ENCODE data around the gene DOCK1.

DOCK1 gene

DNA sequence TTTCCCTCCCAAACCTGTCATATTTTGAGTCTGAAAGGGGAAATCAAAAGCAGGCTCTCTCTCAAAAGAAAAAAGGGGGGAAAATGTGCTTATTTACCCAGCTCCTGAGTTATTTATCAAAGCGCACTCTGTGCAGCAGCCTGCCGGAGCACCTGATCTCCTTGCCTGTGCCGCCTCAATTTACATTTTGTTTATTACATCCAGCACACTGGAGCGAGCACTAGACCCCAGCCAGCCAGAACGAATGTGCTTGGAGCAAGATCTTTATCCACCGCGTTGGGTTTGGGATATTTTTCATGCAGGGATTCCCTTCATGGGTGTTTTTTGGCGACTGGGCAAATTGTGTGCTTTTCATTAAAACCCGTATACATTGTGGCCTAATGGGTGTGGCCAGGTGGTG is 453.1 kb downstream of the DOCK1 start:
- WGBS, 2 donors (ENCODE audit: extremely low coverage in 2 of 2, insufficient read length in 2 of 2, insufficient replicate concordance in 1 of 2): no CpG with 5 or more reads among the region's 9 CpGs
- no peak overlapping the region for H3K27ac ChIP-seq (replicated peaks; ENCODE audit: low read length)
- no peak for DNase-seq (ENCODE audit: low spot score)
- H2AFZ ChIP-seq (ENCODE audit: low read length): no peak overlapping the region
- H3K4me3 ChIP-seq (ENCODE audit: low read length in 2 of 2): no peak overlapping the region
- H3K18ac ChIP-seq (ENCODE audit: low read length): no peak overlapping the region
- H3K9me3 ChIP-seq (replicated peaks in 1 of 2; ENCODE audit: control insufficient read depth in 2 of 2, insufficient read depth in 1 of 2, low read depth in 1 of 2, low read length in 2 of 2): no peaks in the 10 kb centered on the region
- H3K9ac ChIP-seq (ENCODE audit: low read depth, low read length, poor library complexity): no peak overlapping the region
- H3K4ac ChIP-seq (ENCODE audit: low read length): no peak overlapping the region
- H4K8ac ChIP-seq (ENCODE audit: low read depth, low read length): no peak overlapping the region
- H2BK5ac ChIP-seq (ENCODE audit: low read length): no peak overlapping the region
- no peak overlapping the region for H3K14ac ChIP-seq (ENCODE audit: low read length)
- H3K4me1 ChIP-seq (ENCODE audit: control insufficient read depth in 2 of 2, insufficient read depth in 1 of 2, low read depth in 1 of 2, low read length in 2 of 2): no peaks in the 10 kb centered on the region
- H4K91ac ChIP-seq (ENCODE audit: low read depth, low read length, poor library complexity): no peak overlapping the region
- H3K36me3 ChIP-seq (replicated peaks in 1 of 2; ENCODE audit: control insufficient read depth in 2 of 2, insufficient read depth in 2 of 2, low read length in 2 of 2): peaks cover 3 to 9% of the 10 kb centered on the region in 2 donors
- H3K4me2 ChIP-seq (ENCODE audit: insufficient read depth, low read length, poor library complexity, severe bottlenecking): no peak overlapping the region
- no peaks in the 10 kb centered on the region for H3K79me1 ChIP-seq (ENCODE audit: low read depth, low read length)
- H3K27me3 ChIP-seq (ENCODE audit: control insufficient read depth in 3 of 3, insufficient read depth in 3 of 3, low read depth in 1 of 3, low read length in 3 of 3): no peaks in the 10 kb centered on the region
- H2AK5ac ChIP-seq (ENCODE audit: low read depth, low read length): no peak overlapping the region
- no peak overlapping the region for H2BK12ac ChIP-seq (ENCODE audit: low read length)
- H2BK15ac ChIP-seq (ENCODE audit: low read length): no peak overlapping the region
- no peak overlapping the region for H2BK120ac ChIP-seq (ENCODE audit: low read depth, low read length)
- H3K23ac ChIP-seq (ENCODE audit: low read depth, low read length, poor library complexity): no peak overlapping the region

DNA sequence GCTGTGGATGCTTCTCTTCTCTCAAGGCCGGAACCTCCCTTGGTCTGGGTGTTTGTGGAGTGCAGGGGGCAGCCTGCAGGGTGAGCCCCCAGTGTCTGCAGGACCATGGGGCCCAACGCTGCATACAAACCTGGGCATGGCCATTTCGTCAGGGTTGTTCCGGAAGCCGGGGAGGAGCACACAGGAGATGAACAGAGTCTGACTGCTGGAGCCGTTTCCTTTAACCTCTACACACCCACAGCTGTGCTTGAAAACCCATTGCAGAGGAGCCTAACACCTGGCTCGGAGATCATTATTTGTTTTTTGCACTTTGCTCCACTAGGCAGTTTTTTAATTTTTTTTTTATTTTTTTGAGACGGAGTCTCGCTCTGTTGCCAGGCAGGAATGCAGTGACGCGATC is 458.8 kb downstream of the DOCK1 start:
- Histone ChIP-seq H4K8ac (ENCODE audit: low read depth, low read length) (no peak overlapping the region), H3K9ac (ENCODE audit: low read depth, low read length, poor library complexity) (no peak overlapping the region), H3K4me1 (ENCODE audit: control insufficient read depth in 2 of 2, insufficient read depth in 1 of 2, low read depth in 1 of 2, low read length in 2 of 2) (peaks cover 0 to 3% of the 10 kb centered on the region in 2 donors), H2BK12ac (ENCODE audit: low read length) (no peak overlapping the region), H3K4ac (ENCODE audit: low read length) (no peak overlapping the region), H2BK5ac (ENCODE audit: low read length) (no peak overlapping the region), H3K79me1 (ENCODE audit: low read depth, low read length) (no peaks in the 10 kb centered on the region), H2BK15ac (ENCODE audit: low read length) (no peak overlapping the region), H3K4me3 (ENCODE audit: low read length in 2 of 2) (no peak overlapping the region), H2AK5ac (ENCODE audit: low read depth, low read length) (no peak overlapping the region), H3K27me3 (ENCODE audit: control insufficient read depth in 3 of 3, insufficient read depth in 3 of 3, low read depth in 1 of 3, low read length in 3 of 3) (no peaks in the 10 kb centered on the region), H3K23ac (ENCODE audit: low read depth, low read length, poor library complexity) (no peak overlapping the region), H2AFZ (ENCODE audit: low read length) (no peak overlapping the region), H2BK120ac (ENCODE audit: low read depth, low read length) (no peak overlapping the region), H3K9me3 (replicated peaks in 1 of 2; ENCODE audit: control insufficient read depth in 2 of 2, insufficient read depth in 1 of 2, low read depth in 1 of 2, low read length in 2 of 2) (no peaks in the 10 kb centered on the region), H3K4me2 (ENCODE audit: insufficient read depth, low read length, poor library complexity, severe bottlenecking) (no peak overlapping the region), H3K36me3 (replicated peaks in 1 of 2; ENCODE audit: control insufficient read depth in 2 of 2, insufficient read depth in 2 of 2, low read length in 2 of 2) (peaks cover 6 to 40% of the 10 kb centered on the region in 2 donors), H3K18ac (ENCODE audit: low read length) (peak overlapping the region; percentile 57), H3K14ac (ENCODE audit: low read length) (no peak overlapping the region), H3K27ac (replicated peaks; ENCODE audit: low read length) (no peak overlapping the region), H4K91ac (ENCODE audit: low read depth, low read length, poor library complexity) (no peak overlapping the region)
- WGBS, 2 donors (ENCODE audit: extremely low coverage in 2 of 2, insufficient read length in 2 of 2, insufficient replicate concordance in 1 of 2): no CpG with 5 or more reads among the region's 11 CpGs
- DNase-seq (ENCODE audit: low spot score): no peak

- Histone ChIP-seq H3K18ac (ENCODE audit: low read length) (peak overlapping the region; percentile 27), H2BK5ac (ENCODE audit: low read length) (no peak overlapping the region), H2AK5ac (ENCODE audit: low read depth, low read length) (no peak overlapping the region), H3K4me2 (ENCODE audit: insufficient read depth, low read length, poor library complexity, severe bottlenecking) (no peak overlapping the region), H3K9ac (ENCODE audit: low read depth, low read length, poor library complexity) (no peak overlapping the region), H3K9me3 (replicated peaks in 1 of 2; ENCODE audit: control insufficient read depth in 2 of 2, insufficient read depth in 1 of 2, low read depth in 1 of 2, low read length in 2 of 2) (no peaks in the 10 kb centered on the region), H3K4ac (ENCODE audit: low read length) (no peak overlapping the region), H2BK120ac (ENCODE audit: low read depth, low read length) (no peak overlapping the region), H3K36me3 (replicated peaks in 1 of 2; ENCODE audit: control insufficient read depth in 2 of 2, insufficient read depth in 2 of 2, low read length in 2 of 2) (peaks cover 3 to 31% of the 10 kb centered on the region in 2 donors), H3K4me3 (ENCODE audit: low read length in 2 of 2) (no peak overlapping the region), H2BK12ac (ENCODE audit: low read length) (no peak overlapping the region), H2AFZ (ENCODE audit: low read length) (no peak overlapping the region), H2BK15ac (ENCODE audit: low read length) (no peak overlapping the region), H3K79me1 (ENCODE audit: low read depth, low read length) (no peaks in the 10 kb centered on the region), H4K91ac (ENCODE audit: low read depth, low read length, poor library complexity) (no peak overlapping the region), H3K14ac (ENCODE audit: low read length) (no peak overlapping the region), H4K8ac (ENCODE audit: low read depth, low read length) (no peak overlapping the region), H3K27ac (replicated peaks; ENCODE audit: low read length) (no peak overlapping the region), H3K27me3 (ENCODE audit: control insufficient read depth in 3 of 3, insufficient read depth in 3 of 3, low read depth in 1 of 3, low read length in 3 of 3) (no peaks in the 10 kb centered on the region), H3K4me1 (ENCODE audit: control insufficient read depth in 2 of 2, insufficient read depth in 1 of 2, low read depth in 1 of 2, low read length in 2 of 2) (peaks cover 0 to 3% of the 10 kb centered on the region in 2 donors), H3K23ac (ENCODE audit: low read depth, low read length, poor library complexity) (no peak overlapping the region)
- no peak for DNase-seq (ENCODE audit: low spot score)
- no CpG with 5 or more reads among the region's 5 CpGs for WGBS, 2 donors (ENCODE audit: extremely low coverage in 2 of 2, insufficient read length in 2 of 2, insufficient replicate concordance in 1 of 2)
These were observed 462.9 kb downstream of the DOCK1 start for GRCh38 chr10:127368101-127368500.

DNA sequence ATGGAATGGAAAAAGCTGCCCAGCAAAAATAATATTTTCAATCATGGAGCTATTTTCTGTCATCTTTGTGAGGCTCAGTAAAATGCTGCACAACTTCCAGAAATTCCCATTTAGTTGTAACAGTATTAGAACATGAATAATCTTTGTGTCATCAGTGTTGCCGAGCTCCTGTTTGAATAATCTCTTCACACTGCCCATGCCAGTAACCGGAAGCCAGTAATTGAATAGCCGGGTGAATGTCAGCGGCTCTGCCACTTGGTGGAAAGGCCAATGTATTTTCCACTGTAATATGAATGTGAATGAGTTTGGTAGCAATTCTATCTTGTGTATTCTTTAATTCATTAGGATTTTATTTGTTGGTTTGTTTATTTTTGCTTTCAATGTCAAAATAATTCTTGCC is 463.7 kb downstream of the DOCK1 start:
- Histone ChIP-seq H2BK5ac (ENCODE audit: low read length) (no peak overlapping the region), H3K4me1 (ENCODE audit: control insufficient read depth in 2 of 2, insufficient read depth in 1 of 2, low read depth in 1 of 2, low read length in 2 of 2) (peaks cover 0 to 3% of the 10 kb centered on the region in 2 donors), H3K79me1 (ENCODE audit: low read depth, low read length) (no peaks in the 10 kb centered on the region), H4K8ac (ENCODE audit: low read depth, low read length) (no peak overlapping the region), H3K9me3 (replicated peaks in 1 of 2; ENCODE audit: control insufficient read depth in 2 of 2, insufficient read depth in 1 of 2, low read depth in 1 of 2, low read length in 2 of 2) (no peaks in the 10 kb centered on the region), H3K4me2 (ENCODE audit: insufficient read depth, low read length, poor library complexity, severe bottlenecking) (no peak overlapping the region), H3K23ac (ENCODE audit: low read depth, low read length, poor library complexity) (no peak overlapping the region), H3K18ac (ENCODE audit: low read length) (no peak overlapping the region), H4K91ac (ENCODE audit: low read depth, low read length, poor library complexity) (no peak overlapping the region), H3K9ac (ENCODE audit: low read depth, low read length, poor library complexity) (no peak overlapping the region), H3K36me3 (replicated peaks in 1 of 2; ENCODE audit: control insufficient read depth in 2 of 2, insufficient read depth in 2 of 2, low read length in 2 of 2) (peaks cover 1 to 34% of the 10 kb centered on the region in 2 donors), H2AFZ (ENCODE audit: low read length) (no peak overlapping the region), H3K27me3 (ENCODE audit: control insufficient read depth in 3 of 3, insufficient read depth in 3 of 3, low read depth in 1 of 3, low read length in 3 of 3) (no peaks in the 10 kb centered on the region), H2BK12ac (ENCODE audit: low read length) (no peak overlapping the region), H3K4me3 (ENCODE audit: low read length in 2 of 2) (no peak overlapping the region), H3K14ac (ENCODE audit: low read length) (no peak overlapping the region), H2AK5ac (ENCODE audit: low read depth, low read length) (no peak overlapping the region), H3K27ac (replicated peaks; ENCODE audit: low read length) (no peak overlapping the region), H2BK15ac (ENCODE audit: low read length) (no peak overlapping the region), H2BK120ac (ENCODE audit: low read depth, low read length) (no peak overlapping the region), H3K4ac (ENCODE audit: low read length) (no peak overlapping the region)
- WGBS, 2 donors (ENCODE audit: extremely low coverage in 2 of 2, insufficient read length in 2 of 2, insufficient replicate concordance in 1 of 2): no CpG with 5 or more reads among the region's 4 CpGs
- no peak for DNase-seq (ENCODE audit: low spot score)

Data from neuronal stem cell (in vitro differentiated cells).